ENCODE data around the gene KIRREL3. TPM values are rescaled to one million over a fixed set of nuclear protein-coding genes. Genes with fewer than 3 reads are reported as not detected.
A peak's percentile ranks its signal among the peaks of the same experiment; 100 is the strongest.

KIRREL3 gene
- total RNA-seq, 3 donors from 2014 or later: 0.32 to 0.33 TPM; not detected in 1

- Histone ChIP-seq H3K4me1 (no peaks in the 10 kb centered on the region), H3K36me3 (no peaks in the 10 kb centered on the region), H3K27ac (peak overlapping the region in 1 of 2 donors; percentile 72), H3K4me3 (no peak overlapping the region), H3K9me3 (no peaks in the 10 kb centered on the region), H3K27me3 (no peaks in the 10 kb centered on the region)
- intact Hi-C loops (cut with DNase I; ENCODE audit: low total_unique reads): no loop called here
- DNase-seq (ENCODE audit: low spot score in 2 of 2): no peak
- TF ChIP-seq POLR2AphosphoS5 (IDR thresholded peaks at IDR 0.05): no peak
- TF ChIP-seq POLR2A (IDR thresholded peaks at IDR 0.05): no peak
- TF ChIP-seq CTCF (IDR thresholded peaks at IDR 0.05): no peak
Observed at GRCh38 chr11:126432065-126432461, 568.5 kb downstream of the KIRREL3 start.

- Histone ChIP-seq H3K36me3 (no peaks in the 10 kb centered on the region), H3K27me3 (no peaks in the 10 kb centered on the region), H3K27ac (peak overlapping the region in 1 of 2 donors; percentile 72), H3K4me3 (no peak overlapping the region), H3K4me1 (no peaks in the 10 kb centered on the region), H3K9me3 (no peaks in the 10 kb centered on the region)
- intact Hi-C loops (cut with DNase I; ENCODE audit: low total_unique reads): no loop called here
- TF ChIP-seq POLR2A (IDR thresholded peaks at IDR 0.05) (no peak), POLR2AphosphoS5 (IDR thresholded peaks at IDR 0.05) (no peak), CTCF (IDR thresholded peaks at IDR 0.05) (no peak)
- no peak for DNase-seq (ENCODE audit: low spot score in 2 of 2)
Observed at GRCh38 chr11:126431401-126432064, 569.0 kb downstream of the KIRREL3 start.

GRCh38 chr11:126430581-126431335 is 569.8 kb downstream of the KIRREL3 start:
- TF ChIP-seq CTCF (IDR thresholded peaks at IDR 0.05) (no peak), POLR2A (IDR thresholded peaks at IDR 0.05) (no peak), POLR2AphosphoS5 (IDR thresholded peaks at IDR 0.05) (no peak)
- no peak overlapping the region for H3K4me3 ChIP-seq
- no peaks in the 10 kb centered on the region for H3K9me3 ChIP-seq
- DNase-seq (ENCODE audit: low spot score in 2 of 2): no peak
- H3K27me3 ChIP-seq: no peaks in the 10 kb centered on the region
- H3K4me1 ChIP-seq: no peaks in the 10 kb centered on the region
- no peaks in the 10 kb centered on the region for H3K36me3 ChIP-seq
- intact Hi-C loops (cut with DNase I; ENCODE audit: low total_unique reads): no loop called here
- peak overlapping the region in 1 of 2 donors; percentile 72 for H3K27ac ChIP-seq

GRCh38 chr11:126426820-126427749 is 573.5 kb downstream of the KIRREL3 start:
- Histone ChIP-seq H3K4me1 (no peaks in the 10 kb centered on the region), H3K36me3 (no peaks in the 10 kb centered on the region), H3K27ac (peak overlapping the region; percentile 7 to 29), H3K9me3 (no peaks in the 10 kb centered on the region), H3K27me3 (no peaks in the 10 kb centered on the region), H3K4me3 (no peak overlapping the region)
- DNase-seq (ENCODE audit: low spot score in 2 of 2): peak in 1 of 2 donors; percentile 55
- intact Hi-C loops (cut with DNase I; ENCODE audit: low total_unique reads): no loop called here
- no peak for TF ChIP-seq POLR2AphosphoS5 (IDR thresholded peaks at IDR 0.05)
- no peak for TF ChIP-seq CTCF (IDR thresholded peaks at IDR 0.05)
- no peak for TF ChIP-seq POLR2A (IDR thresholded peaks at IDR 0.05)
